H1 (cell line): ENCODE data around the gene ROR1.

Experiments used
- CHD7 ChIP-seq: fragments of 300-600 bp; sonication (generic); IDR thresholded peaks from 2 replicates; pipeline ENCODE4 v1.7.1; 2012; ENCODE audit warnings: low read length, moderate library complexity, mild to moderate bottlenecking, inconsistent platforms; ENCODE audit not compliant: insufficient replicate concordance
- CTCF ChIP-seq, 3 experiments: IDR thresholded peaks; 1 replicate in 2 of 3; 2 replicates in 1 of 3; pipeline versions ENCODE4 v1.5.1 to v1.6.1; 2011; ENCODE audit warnings: low read length in 3 of 3, mild to moderate bottlenecking in 3 of 3, inconsistent platforms in 2 of 3, low read depth in 1 of 3, moderate library complexity in 1 of 3; ENCODE audit not compliant: insufficient read depth in 1 of 3; ENCODE audit errors: control extremely low read depth in 1 of 3
- EZH2 ChIP-seq: fragments of 200-600 bp; sonication (generic); IDR thresholded peaks from 2 replicates; pipeline ENCODE4 v1.7.1; 2012; ENCODE audit warnings: low read depth, mild to moderate bottlenecking, moderate library complexity, low read length, inconsistent platforms; ENCODE audit not compliant: severe bottlenecking
- GABPA ChIP-seq: IDR thresholded peaks from 2 replicates; pipeline ENCODE4 v1.6.1; 2011; ENCODE audit warnings: mild to moderate bottlenecking, low read length, moderate library complexity, borderline replicate concordance; ENCODE audit not compliant: insufficient read depth
- GTF2F1 ChIP-seq: IDR thresholded peaks from 2 replicates; pipeline ENCODE4 v1.6.1; 2012; ENCODE audit warnings: low read depth, low read length, improper control_type of control experiment, borderline replicate concordance
- KDM1A ChIP-seq: fragments of 200-600, 300-600 bp; sonication (generic); IDR thresholded peaks from 2 replicates; pipeline ENCODE4 v1.7.1; 2016; ENCODE audit warnings: mild to moderate bottlenecking, low read length, borderline replicate concordance
- POLR2A ChIP-seq, 2 experiments: IDR thresholded peaks; 1 replicate in 1 of 2; 2 replicates in 1 of 2; pipeline ENCODE4 v1.6.1; 2011; ENCODE audit warnings: low read depth in 2 of 2, low read length in 2 of 2, mild to moderate bottlenecking in 2 of 2; ENCODE audit errors: control extremely low read depth in 1 of 2
- SIN3A ChIP-seq, 2 experiments: IDR thresholded peaks in 1 of 2; conservative IDR thresholded peaks in 1 of 2; 2 replicates each; pipeline ENCODE4 v1.6.1; 2011 to 2012; ENCODE audit warnings: low read length in 2 of 2, improper control_type of control experiment in 1 of 2, low read depth in 1 of 2, mild to moderate bottlenecking in 1 of 2
- TBP ChIP-seq: IDR thresholded peaks from 2 replicates; pipeline ENCODE4 v1.6.1; 2011; ENCODE audit warnings: low read depth, low read length, improper control_type of control experiment

DNA sequence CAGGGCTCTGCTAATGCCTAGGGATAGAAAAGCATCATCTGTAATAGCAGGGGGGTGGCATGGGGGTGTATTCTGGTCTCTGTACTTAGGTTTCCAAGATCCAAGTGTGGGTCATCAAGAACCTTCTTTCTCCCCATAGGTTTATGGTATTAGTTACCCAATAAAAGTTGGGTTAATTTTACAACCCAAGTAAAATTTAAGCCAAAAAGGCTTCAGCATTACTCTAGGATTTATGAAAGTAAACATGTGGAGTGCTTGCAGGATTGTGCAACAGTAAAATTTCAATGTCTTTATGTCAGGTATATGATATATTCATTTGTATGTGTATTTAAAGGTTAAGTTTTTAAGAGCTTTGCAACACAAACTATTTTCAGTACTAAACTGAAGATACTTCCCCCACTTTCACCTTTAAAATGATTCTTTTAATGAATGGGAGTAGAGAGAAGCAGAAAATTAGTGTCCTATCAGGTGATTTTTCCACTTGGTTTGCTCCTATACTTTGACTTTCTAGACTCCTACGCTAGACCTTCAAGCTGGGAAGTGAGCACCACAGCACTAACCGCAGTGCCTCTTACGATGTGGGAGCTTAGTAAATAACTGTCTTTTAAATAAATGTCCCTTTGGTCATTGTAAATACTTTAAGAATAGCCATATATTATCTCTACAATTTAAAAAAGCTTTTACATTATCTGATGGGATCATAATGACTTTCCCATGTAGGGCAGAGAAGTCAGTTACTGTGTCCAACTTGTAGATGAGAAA lies 361.8 kb downstream of the ROR1 start:
- TF ChIP-seq POLR2A (IDR thresholded peaks at IDR 0.05; ENCODE audit: control extremely low read depth in 1 of 2, low read depth in 2 of 2, low read length in 2 of 2) (no peak), CTCF (IDR thresholded peaks at IDR 0.05; ENCODE audit: control extremely low read depth in 1 of 3, insufficient read depth in 1 of 3, low read depth in 1 of 3, low read length in 3 of 3) (no peak), TBP (no peak), SIN3A (conservative IDR thresholded peaks at IDR 0.05 in 1 of 2, IDR thresholded peaks at IDR 0.05 in 1 of 2; ENCODE audit: low read depth in 1 of 2, low read length in 2 of 2) (no peak), GTF2F1 (no peak), EZH2 (no peak), CHD7 (no peak), GABPA (no peak), KDM1A (no peak)
